WTC11 (cell line): ENCODE measurements around the gene GOLGA8B. TPM values are rescaled to one million over a fixed set of nuclear protein-coding genes. Genes with fewer than 3 reads are reported as not detected.
"Not testable (repeated sequence)": the region's sequence is repeated elsewhere in the genome, so short reads cannot be mapped to it uniquely, and the experiment has no call there.

ENCODE experiments used
- ATAC-seq: fragments of 200-7000 bp; cut with Tn5 transposase; 2 replicates; pipeline ENCODE4 v1.10.0; 2021; ENCODE audit warnings: mild to moderate bottlenecking, moderate library complexity
- CTCF ChIA-PET: fragments of 300-600 bp; sonication (Branson Sonifier 250); formaldehyde crosslinking; loops from one replicate; lab custom pipeline; 2021; ENCODE audit warnings: antibody characterized with exemption; lab: Charles Lee
- POLR2A ChIA-PET: fragments of 350-600 bp; sonication (Branson Sonifier 250); formaldehyde crosslinking; loops from one replicate; lab custom pipeline; 2021; ENCODE audit warnings: antibody characterized with exemption; lab: Charles Lee
- DNase-seq: peaks from one replicate; pipeline ENCODE4 v3.0.0; 2021; ENCODE audit warnings: low spot score
- H3K27ac Mint-ChIP-seq: 2 replicates; pipeline ENCODE4 v1.8.0; 2021; ENCODE audit warnings: mixed read lengths
- H3K27me3 Mint-ChIP-seq: 2 replicates; pipeline ENCODE4 v1.8.0; 2021; ENCODE audit warnings: low read depth, mild to moderate bottlenecking, moderate library complexity, mixed read lengths
- H3K36me3 Mint-ChIP-seq: 2 replicates; pipeline ENCODE4 v1.8.0; 2021; ENCODE audit warnings: mixed read lengths
- H3K4me1 Mint-ChIP-seq: 2 replicates; pipeline ENCODE4 v1.8.0; 2022; ENCODE audit warnings: mixed read lengths
- H3K4me3 Mint-ChIP-seq: 2 replicates; pipeline ENCODE4 v1.8.0; 2021; ENCODE audit warnings: mild to moderate bottlenecking, moderate library complexity, mixed read lengths
- H3K9me3 Mint-ChIP-seq: 2 replicates; pipeline ENCODE4 v1.8.0; 2021; ENCODE audit warnings: mixed read lengths
- AR ChIP-seq: fragments of 250-450 bp; sonication (Bioruptor Pico); IDR thresholded peaks from 2 replicates; pipeline ENCODE4 v1.9.0; 2021; ENCODE audit warnings: mild to moderate bottlenecking
- CTCF ChIP-seq: fragments of 200-600 bp; IDR thresholded peaks from 2 replicates; pipeline ENCODE4 v1.8.0; 2022; ENCODE audit warnings: antibody characterized with exemption
- EMX1 ChIP-seq: fragments of 250-450 bp; sonication (Bioruptor Pico); IDR thresholded peaks from 2 replicates; pipeline ENCODE4 v1.8.0; 2021; ENCODE audit warnings: mild to moderate bottlenecking
- ETV6 ChIP-seq: sonication (generic); formaldehyde crosslinking; IDR thresholded peaks from 2 replicates; pipeline ENCODE4 v1.8.1; 2022; ENCODE audit warnings: mild to moderate bottlenecking, missing genetic modification reagents
- FOXJ3 ChIP-seq: sonication (generic); formaldehyde crosslinking; IDR thresholded peaks from 2 replicates; pipeline ENCODE4 v1.9.0; 2021; ENCODE audit warnings: missing genetic modification reagents, mild to moderate bottlenecking, borderline replicate concordance
- FOXP4 ChIP-seq: sonication (generic); formaldehyde crosslinking; IDR thresholded peaks from 2 replicates; pipeline ENCODE4 v1.8.0; 2022; ENCODE audit warnings: mild to moderate bottlenecking, missing genetic modification reagents
- SOX15 ChIP-seq: fragments of 250-450 bp; sonication (Bioruptor Pico); IDR thresholded peaks from 2 replicates; pipeline ENCODE4 v1.9.0; 2021; ENCODE audit warnings: mild to moderate bottlenecking
- TCF7 ChIP-seq: sonication (generic); formaldehyde crosslinking; IDR thresholded peaks from 2 replicates; pipeline ENCODE4 v1.8.0; 2022; ENCODE audit warnings: mild to moderate bottlenecking, low read depth, missing genetic modification reagents, moderate library complexity
- TEAD1 ChIP-seq: sonication (generic); formaldehyde crosslinking; IDR thresholded peaks from 2 replicates; pipeline ENCODE4 v1.8.0; 2022; ENCODE audit warnings: mild to moderate bottlenecking, missing genetic modification reagents
- ZNF532 ChIP-seq: fragments of 250-450 bp; sonication (Bioruptor Pico); IDR thresholded peaks from 2 replicates; pipeline ENCODE4 v1.9.0; 2021; ENCODE audit warnings: mild to moderate bottlenecking, borderline replicate concordance
- total RNA-seq: library from RNA; stranded (reverse); gene quantifications from 3 replicates; pipeline ENCODE4 v1.2.3, GENCODE V29; 2021
- TF ChIP-seq, protein P1 (sequence below): sonication (generic); formaldehyde crosslinking; conservative IDR thresholded peaks from 2 replicates; pipeline ENCODE4 v1.8.1; 2023; ENCODE audit warnings: mild to moderate bottlenecking, low read depth, missing genetic modification reagents, moderate library complexity
- TF ChIP-seq, protein P2 (sequence below): sonication (generic); formaldehyde crosslinking; conservative IDR thresholded peaks from 2 replicates; pipeline ENCODE4 v1.8.1; 2022; ENCODE audit warnings: mild to moderate bottlenecking, missing genetic modification reagents

Gene GOLGA8B
- total RNA-seq, 1 experiment from 2014 or later, result 29.0 TPM

DNA sequence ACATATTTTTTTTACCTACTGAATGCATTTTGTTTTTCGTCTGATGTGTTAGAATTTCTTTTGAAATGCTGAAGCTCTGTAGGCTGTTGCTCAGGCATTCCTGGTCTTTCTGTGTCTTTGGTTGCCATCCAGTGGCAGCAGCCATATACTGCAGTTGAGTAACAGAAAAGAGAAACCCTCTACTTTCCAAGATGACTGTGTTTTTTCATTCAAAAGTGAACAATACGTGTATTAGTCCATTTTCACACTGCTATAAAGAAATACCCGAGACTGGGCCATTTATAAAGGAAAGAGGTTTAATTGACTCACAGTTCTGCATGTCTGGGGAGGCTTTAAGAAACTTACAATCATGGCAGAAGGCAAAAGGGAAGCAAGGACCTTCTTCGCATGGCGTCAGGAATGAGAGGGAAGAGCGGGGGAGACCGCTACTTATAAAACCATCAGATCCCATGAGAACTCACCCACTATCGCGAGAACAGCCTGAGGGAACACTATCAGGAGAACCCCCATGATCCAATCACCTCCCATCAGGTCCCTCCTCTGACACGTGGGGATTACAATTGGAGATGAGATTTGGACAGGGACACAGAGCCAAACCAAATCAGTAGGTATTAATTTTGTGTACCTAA lies 4.7 kb upstream of the GOLGA8B start:
- CTCF ChIA-PET, result interaction anchor here (0.6 to 2.2 kb wide), 19 partner anchors 8 to 525 kb away, joined by 3 to 27 read pairs (median 4); partner anchors contain the start of genes KATNBL1, LPCAT4, NOP10 and NUTM1
- ATAC-seq (peak; percentile 61), DNase-seq (peak; percentile 60)
- H3K27me3 Mint-ChIP-seq, result peaks cover 19% of the 10 kb centered on the region
- no peaks in the 10 kb centered on the region for H3K9me3 Mint-ChIP-seq
- POLR2A ChIA-PET, result interaction anchor here (0.5 to 0.8 kb wide), 2 partner anchors 73 to 245 kb away, joined by 4 to 8 read pairs; partner anchors contain the start of genes NOP10 and NUTM1
- TF ChIP-seq, protein P1, sequence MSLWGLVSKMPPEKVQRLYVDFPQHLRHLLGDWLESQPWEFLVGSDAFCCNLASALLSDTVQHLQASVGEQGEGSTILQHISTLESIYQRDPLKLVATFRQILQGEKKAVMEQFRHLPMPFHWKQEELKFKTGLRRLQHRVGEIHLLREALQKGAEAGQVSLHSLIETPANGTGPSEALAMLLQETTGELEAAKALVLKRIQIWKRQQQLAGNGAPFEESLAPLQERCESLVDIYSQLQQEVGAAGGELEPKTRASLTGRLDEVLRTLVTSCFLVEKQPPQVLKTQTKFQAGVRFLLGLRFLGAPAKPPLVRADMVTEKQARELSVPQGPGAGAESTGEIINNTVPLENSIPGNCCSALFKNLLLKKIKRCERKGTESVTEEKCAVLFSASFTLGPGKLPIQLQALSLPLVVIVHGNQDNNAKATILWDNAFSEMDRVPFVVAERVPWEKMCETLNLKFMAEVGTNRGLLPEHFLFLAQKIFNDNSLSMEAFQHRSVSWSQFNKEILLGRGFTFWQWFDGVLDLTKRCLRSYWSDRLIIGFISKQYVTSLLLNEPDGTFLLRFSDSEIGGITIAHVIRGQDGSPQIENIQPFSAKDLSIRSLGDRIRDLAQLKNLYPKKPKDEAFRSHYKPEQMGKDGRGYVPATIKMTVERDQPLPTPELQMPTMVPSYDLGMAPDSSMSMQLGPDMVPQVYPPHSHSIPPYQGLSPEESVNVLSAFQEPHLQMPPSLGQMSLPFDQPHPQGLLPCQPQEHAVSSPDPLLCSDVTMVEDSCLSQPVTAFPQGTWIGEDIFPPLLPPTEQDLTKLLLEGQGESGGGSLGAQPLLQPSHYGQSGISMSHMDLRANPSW, result no peak
- 0 out of 2 replicates have a peak, but pooled peaks have one; percentile 24 for TF ChIP-seq ETV6 (CRISPR knock-in tag)
- peak; percentile 52; the same call in 1 of the 2 replicates for TF ChIP-seq AR (CRISPR knock-in tag)
- TF ChIP-seq TEAD1 (CRISPR knock-in tag), result no peak
- peak; percentile 31; the same call in 1 of the 2 replicates for TF ChIP-seq CTCF
- H3K4me1 Mint-ChIP-seq, result peaks cover 24% of the 10 kb centered on the region
- H3K27ac Mint-ChIP-seq, result peak overlapping the region; percentile 94
- H3K4me3 Mint-ChIP-seq, result peak overlapping the region; percentile 59
- no peaks in the 10 kb centered on the region for H3K36me3 Mint-ChIP-seq

GRCh38 chr15:34585966-34586365 lies 2.5 kb upstream of the GOLGA8B start:
- H3K27ac Mint-ChIP-seq, H3K36me3 Mint-ChIP-seq, ATAC-seq, H3K9me3 Mint-ChIP-seq, CTCF ChIA-PET, H3K4me3 Mint-ChIP-seq, POLR2A ChIA-PET, DNase-seq: not testable (repeated sequence)
- Mint-ChIP-seq H3K4me1 (peaks cover 27% of the 10 kb centered on the region), H3K27me3 (peaks cover 19% of the 10 kb centered on the region)

GRCh38 chr15:34584996-34585395 lies 1.5 kb upstream of the GOLGA8B start:
- Mint-ChIP-seq H3K9me3 (no peaks in the 10 kb centered on the region), H3K4me3 (no peak overlapping the region), H3K4me1 (peaks cover 29% of the 10 kb centered on the region), H3K36me3 (no peaks in the 10 kb centered on the region), H3K27ac (no peak overlapping the region), H3K27me3 (peaks cover 19% of the 10 kb centered on the region)
- ATAC-seq, result no peak
- ChIA-PET CTCF (interaction anchor here (0.7 kb wide), 1 partner anchor 545 kb away, joined by 4 read pairs; no protein-coding TSS in a partner anchor), POLR2A (no interaction called here)
- no peak for DNase-seq
- TF ChIP-seq ZNF532 (CRISPR knock-in tag), result no peak
- no peak for TF ChIP-seq TCF7 (CRISPR knock-in tag)
- TF ChIP-seq FOXP4 (CRISPR knock-in tag), result no peak
- TF ChIP-seq FOXJ3, result no peak
- no peak for TF ChIP-seq AR (CRISPR knock-in tag)
- no peak for TF ChIP-seq SOX15
- TF ChIP-seq EMX1, result no peak
- TF ChIP-seq, protein P2, sequence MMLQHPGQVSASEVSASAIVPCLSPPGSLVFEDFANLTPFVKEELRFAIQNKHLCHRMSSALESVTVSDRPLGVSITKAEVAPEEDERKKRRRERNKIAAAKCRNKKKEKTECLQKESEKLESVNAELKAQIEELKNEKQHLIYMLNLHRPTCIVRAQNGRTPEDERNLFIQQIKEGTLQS (CRISPR knock-in tag), result no peak
